Loucy (cell line): ENCODE measurements around the gene PHKB.

Experiments
- CTCF ChIP-seq: fragments of 200-600 bp; sonication (generic); conservative IDR thresholded peaks from 2 replicates; pipeline ENCODE4 v1.5.1; 2014; ENCODE audit warnings: mild to moderate bottlenecking, antibody characterized with exemption, low read length
- EZH2phosphoT487 ChIP-seq: fragments of 200-600 bp; IDR thresholded peaks from 2 replicates; pipeline ENCODE4 v1.6.1; 2018; ENCODE audit warnings: antibody characterized with exemption, mild to moderate bottlenecking, moderate library complexity, borderline replicate concordance

GRCh38 chr16:47490471-47490870 lies 29.3 kb downstream of the PHKB start:
- TF ChIP-seq CTCF, result no peak
- TF ChIP-seq EZH2phosphoT487, result no peak
